ENCODE measurements around the gene KCTD2. TPM values are rescaled to one million over a fixed set of nuclear protein-coding genes. Genes with fewer than 3 reads are reported as not detected.

The KCTD2 gene
- total and polyA plus RNA-seq, 2 of the 13 experiments (the other 11 are each of a cell fraction or from before 2014, with no cell fraction given) = 28.3 to 32.6 TPM

- TF ChIP-seq E2F1 (CRISPR knock-in tag; IDR thresholded peaks at IDR 0.05) (peak; percentile 48; the same call in 1 of the 2 replicates), ZNF136 (CRISPR knock-in tag; IDR thresholded peaks at IDR 0.05; ENCODE audit: low read depth) (peak; percentile 86; the same call in 1 of the 2 replicates), RARG (CRISPR knock-in tag; IDR thresholded peaks at IDR 0.05; ENCODE audit: low read depth) (no peak), ZNF232 (CRISPR knock-in tag; IDR thresholded peaks at IDR 0.05; ENCODE audit: borderline replicate concordance) (no peak), ZBTB8A (CRISPR knock-in tag; IDR thresholded peaks at IDR 0.05; ENCODE audit: borderline replicate concordance, low read depth) (no peak), TEAD3 (CRISPR knock-in tag; optimal IDR thresholded peaks at IDR 0.05; ENCODE audit: borderline replicate concordance) (peak; percentile 62), SIN3B (IDR thresholded peaks at IDR 0.05; ENCODE audit: low read length) (peak; percentile 49; the same call in 1 of the 2 replicates), ZNF33A (CRISPR knock-in tag; IDR thresholded peaks at IDR 0.05; ENCODE audit: borderline replicate concordance) (no peak), HBP1 (CRISPR knock-in tag; IDR thresholded peaks at IDR 0.05; ENCODE audit: low read depth) (no peak; the same call in 1 of the 2 replicates), ZNF121 (CRISPR knock-in tag; IDR thresholded peaks at IDR 0.05) (0 out of 2 replicates have a peak, but pooled peaks have one; percentile 29), JUND (CRISPR knock-in tag; IDR thresholded peaks at IDR 0.05) (peak; percentile 72; the same call in 1 of the 2 replicates), ZHX1 (CRISPR knock-in tag; IDR thresholded peaks at IDR 0.05; ENCODE audit: low read depth) (peak; percentile 6; the same call in 1 of the 2 replicates), GPN1 (CRISPR knock-in tag; IDR thresholded peaks at IDR 0.05; ENCODE audit: borderline replicate concordance) (no peak), FOXO1 (CRISPR knock-in tag; IDR thresholded peaks at IDR 0.05) (peak; percentile 35; the same call in 1 of the 2 replicates), SIX1 (CRISPR knock-in tag; IDR thresholded peaks at IDR 0.05; ENCODE audit: borderline replicate concordance) (0 out of 2 replicates have a peak, but pooled peaks have one; percentile 14), ZNF501 (CRISPR knock-in tag; IDR thresholded peaks at IDR 0.05) (peak; percentile 95), RFXAP (CRISPR knock-in tag; IDR thresholded peaks at IDR 0.05; ENCODE audit: borderline replicate concordance) (no peak; the same call in 1 of the 2 replicates), ZXDC (CRISPR knock-in tag; IDR thresholded peaks at IDR 0.05) (no peak), ZNF432 (CRISPR knock-in tag; IDR thresholded peaks at IDR 0.05; ENCODE audit: borderline replicate concordance) (no peak), ZNF138 (CRISPR knock-in tag; IDR thresholded peaks at IDR 0.05; ENCODE audit: low read depth) (peak; percentile 80), ZNF224 (CRISPR knock-in tag; IDR thresholded peaks at IDR 0.05) (peak; percentile 90; the same call in 1 of the 2 replicates)
These were observed at the start of gene KCTD2, which contains the start of gene ATP5PD (continued) for GRCh38 chr17:75046407-75047289.

All from HepG2 (cell line).